Dedifferentiated amniotic fluid mesenchymal stem cell (primary cell): ENCODE measurements around the gene TMEM45B.
A peak's percentile ranks its signal among the peaks of the same experiment; 100 is the strongest.
"Not testable (repeated sequence)": the region's sequence is repeated elsewhere in the genome, so short reads cannot be mapped to it uniquely, and the experiment has no call there.

Experiments
- DNase-seq: peaks from one replicate; pipeline ENCODE4 v3.0.0-alpha.2; 2016; ENCODE audit errors: extremely low spot score

TMEM45B gene

DNA sequence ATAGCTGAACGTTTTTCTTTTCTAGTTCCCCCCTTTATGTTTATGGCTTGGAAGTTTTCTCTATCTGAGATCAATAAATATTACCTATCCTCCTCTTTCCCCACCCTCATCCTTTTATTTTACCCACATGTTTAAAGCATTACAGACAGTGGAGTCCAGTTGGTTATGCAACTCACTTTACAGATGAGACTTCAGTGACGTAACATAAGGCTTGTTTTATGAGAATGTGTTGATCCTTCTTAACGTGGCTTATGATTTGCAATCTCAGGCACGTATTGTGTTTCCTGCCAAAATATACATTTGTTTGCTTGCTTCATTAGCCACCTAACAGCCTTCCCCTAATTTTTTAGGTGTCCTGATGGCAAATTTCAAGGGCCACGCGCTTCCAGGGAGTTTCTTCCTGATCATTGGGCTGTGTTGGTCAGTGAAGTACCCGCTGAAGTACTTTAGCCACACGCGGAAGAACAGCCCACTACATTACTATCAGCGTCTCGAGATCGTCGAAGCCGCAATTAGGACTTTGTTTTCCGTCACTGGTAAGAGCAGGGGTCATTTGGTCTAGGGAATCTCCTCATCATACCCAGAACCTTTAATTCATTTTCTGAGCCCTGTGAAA lies 36.6 kb downstream of the TMEM45B start:
- no peak for DNase-seq

DNA sequence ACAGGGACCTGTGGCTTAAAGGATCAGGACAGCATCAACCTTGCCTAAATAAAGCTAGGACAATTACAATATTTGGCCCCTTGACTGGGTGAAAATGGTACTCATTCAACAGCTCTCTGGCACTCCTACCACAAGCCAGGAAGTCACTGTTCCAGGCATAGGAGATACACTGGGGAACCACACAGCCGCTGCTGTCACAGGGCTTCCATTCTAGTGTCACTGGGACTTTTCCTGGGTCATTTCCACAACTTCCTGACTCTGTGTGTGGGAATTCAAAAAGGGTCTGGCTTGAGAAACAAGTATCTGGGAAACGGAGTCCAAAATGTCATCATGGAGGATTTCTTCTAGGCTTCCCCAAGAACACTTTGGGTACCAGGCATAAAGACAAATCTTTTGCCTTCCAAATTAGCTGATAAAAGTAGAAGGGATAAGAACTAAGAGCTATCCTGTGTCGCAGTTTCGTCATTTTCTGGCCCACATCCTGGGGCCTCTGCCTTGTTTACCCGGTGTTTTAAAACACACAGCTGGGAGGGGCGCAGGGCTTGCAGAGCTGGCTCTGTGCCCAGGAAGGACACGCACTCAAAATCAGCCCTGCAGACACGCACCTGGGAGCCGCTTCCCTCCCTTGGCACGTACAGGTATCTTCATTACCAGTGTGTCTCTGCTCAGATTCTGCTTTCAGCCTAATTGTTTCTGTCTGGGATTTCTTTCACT lies 38.0 kb downstream of the TMEM45B start:
- DNase-seq = no peak

DNA sequence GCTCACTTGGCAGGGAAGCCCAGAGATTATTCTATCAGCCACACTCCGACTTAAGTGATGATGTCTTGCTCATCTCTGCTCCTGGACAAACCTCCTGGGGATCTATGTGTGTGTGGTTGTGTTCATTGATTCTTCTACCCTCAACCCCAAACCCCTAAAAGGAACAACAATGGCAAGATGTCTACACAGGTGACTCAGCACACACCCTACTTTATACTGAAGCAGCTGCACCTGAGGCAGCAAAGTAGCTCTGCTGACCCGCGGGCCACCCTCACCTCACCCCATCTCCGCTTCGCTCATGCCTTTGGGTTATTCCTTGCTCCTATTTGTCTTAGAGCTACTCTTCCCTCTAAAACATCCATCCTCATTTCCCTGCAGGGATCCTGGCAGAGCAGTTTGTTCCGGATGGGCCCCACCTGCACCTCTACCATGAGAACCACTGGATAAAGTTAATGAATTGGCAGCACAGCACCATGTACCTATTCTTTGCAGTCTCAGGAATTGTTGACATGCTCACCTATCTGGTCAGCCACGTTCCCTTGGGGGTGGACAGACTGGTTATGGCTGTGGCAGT lies 38.7 kb downstream of the TMEM45B start:
- no peak for DNase-seq

DNA sequence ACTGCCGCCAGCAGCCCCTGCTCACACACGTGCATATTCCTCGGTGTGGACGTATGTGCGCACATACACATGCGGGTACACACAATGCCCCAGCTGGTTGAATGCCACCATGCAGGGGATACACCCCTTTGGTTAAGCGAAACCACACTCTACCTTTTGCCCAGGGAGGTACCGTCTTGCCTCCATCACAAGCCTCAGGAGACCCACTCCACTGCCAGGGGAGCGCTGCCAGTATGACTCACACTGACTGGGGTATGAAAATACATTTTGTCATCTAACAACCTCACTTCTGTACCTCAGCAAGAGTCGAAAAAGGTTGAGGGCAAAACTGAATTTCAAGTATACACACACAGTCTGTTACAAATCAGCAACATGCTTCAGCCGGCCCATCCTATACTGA lies 39.4 kb downstream of the TMEM45B start:
- DNase-seq = no peak

DNA sequence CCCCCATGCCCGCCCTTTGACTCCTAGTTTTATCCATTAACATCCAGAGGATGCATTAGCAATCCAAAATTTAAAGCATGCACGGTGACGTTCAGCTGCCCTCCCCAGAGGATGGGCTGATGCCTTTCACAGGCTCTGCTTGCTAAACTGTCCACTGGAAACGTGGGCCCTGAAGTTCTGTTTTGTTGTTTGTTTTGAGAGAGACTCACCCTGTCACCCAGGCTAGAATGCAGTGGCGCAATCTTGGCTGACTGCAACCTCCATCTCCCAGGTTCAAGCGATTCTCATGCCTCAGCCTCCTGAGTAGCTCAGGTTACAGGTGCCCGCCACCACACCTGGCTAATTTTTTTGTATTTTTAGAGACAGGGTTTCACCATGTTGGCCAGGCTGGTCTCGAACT lies 40.4 kb downstream of the TMEM45B start:
- no peak for DNase-seq

DNA sequence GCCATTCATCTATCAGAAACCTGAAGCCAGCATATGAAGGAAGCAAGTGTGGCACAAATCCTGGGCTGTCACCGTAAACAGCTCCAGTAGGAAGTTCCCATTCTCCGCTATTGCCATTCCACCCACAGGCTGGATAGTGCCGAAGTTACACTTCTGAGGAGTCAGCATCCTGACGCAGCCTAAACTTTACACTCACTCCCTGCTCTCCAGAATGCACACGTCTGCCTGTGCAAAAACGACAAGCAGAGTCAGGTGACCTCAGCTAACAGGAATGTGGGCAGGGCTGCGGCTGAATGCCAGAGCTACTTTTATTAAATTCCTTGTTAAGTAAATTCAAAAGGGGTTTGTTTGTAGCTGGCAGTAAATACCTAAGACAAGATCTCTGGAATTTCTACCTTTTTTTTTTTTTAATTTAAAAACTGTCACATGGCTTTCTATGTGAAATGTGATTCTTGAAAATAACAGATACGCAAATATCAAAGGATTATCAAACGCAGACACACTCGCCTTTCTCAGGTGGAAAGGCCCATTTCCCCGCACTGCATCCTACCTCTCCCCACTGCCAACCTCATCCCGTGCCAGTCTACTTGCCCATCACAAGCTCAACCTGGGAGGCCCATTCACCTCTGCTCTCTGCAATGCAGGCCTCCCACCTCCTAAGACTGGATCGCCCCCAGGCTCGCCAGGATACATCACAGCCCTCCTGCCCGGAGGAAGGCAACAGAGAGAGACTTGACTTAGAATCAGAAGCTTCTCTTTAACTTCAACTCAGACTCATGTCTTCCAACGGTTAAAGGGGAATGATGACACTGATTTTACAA lies 46.3 kb downstream of the TMEM45B start:
- peak; percentile 88 for DNase-seq

DNA sequence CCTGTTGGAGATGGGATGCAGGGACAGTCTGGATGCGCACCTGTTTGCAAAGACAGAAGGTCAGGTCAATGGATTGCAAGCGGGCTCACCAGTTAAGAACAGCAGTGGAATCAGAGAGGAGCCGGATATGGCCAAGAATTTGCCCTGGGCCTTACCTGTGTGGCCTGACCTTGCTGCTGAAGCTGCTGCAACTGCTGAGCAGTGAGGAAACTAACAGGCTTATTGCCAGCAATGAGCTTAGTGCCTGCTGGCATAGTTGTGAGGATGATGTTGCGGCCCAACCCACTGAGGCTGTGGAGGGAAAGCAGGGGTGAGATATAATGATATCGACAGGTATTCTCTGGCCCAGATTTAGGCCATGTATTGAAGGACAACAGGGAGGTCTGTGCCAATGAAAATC lies 49.2 kb downstream of the TMEM45B start:
- no peak for DNase-seq

DNA sequence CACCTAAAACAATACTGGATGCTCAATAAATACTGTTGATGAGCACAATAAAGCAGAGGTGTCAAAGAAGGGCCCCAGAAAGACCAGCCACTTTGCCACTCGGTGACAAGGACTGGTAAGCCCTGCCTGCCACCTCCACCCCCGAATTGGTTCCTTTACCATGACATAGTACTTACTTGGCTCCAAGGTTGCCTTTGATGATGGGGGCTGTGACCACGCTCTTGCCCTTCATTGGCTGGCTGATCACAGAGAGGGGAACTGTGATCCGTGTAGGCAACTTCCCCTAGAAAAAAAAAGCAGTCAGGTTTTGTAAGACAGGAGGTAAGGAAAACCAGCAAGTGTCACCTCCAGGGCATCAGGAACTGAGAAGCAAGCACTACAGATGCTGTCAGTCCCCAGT lies 50.1 kb downstream of the TMEM45B start:
- DNase-seq = no peak

DNA sequence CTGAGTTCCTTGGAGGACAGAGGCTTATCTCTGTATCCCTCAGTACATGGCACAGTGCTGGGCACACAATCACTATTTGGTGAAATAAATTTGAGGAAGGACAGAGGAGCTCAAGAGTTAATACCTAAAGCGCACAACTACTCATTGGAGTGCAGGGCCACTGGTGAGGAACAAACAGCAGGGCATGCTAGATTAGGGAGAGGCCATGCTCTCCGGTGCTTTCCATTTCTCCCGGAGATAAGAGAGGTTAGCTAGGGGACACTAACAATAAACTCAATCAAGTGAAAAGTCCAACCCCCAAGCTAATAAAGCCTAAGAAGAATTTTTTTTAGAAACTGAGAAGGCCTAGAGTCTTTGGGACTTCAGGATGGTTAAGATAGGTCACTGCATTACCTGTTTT lies 50.7 kb downstream of the TMEM45B start:
- no peak for DNase-seq

DNA sequence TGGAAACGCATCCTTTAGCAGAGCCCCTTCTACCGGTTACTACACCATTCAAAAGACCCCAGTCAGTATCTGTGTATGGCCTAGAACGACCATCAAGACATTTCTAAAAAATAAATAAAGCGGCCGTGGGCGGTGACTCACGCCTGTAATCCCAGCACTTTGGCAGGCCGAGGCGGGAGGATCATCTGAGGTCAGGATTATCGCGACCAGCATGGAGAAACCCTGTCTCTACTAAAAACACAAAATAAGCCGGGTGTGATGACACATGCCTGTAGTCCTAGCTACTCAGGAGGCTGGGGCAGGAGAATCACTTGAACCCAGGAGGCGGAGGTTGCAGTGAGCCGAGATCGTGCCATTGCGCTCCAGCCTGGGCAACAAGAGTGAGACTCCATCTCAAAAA lies 53.0 kb downstream of the TMEM45B start:
- DNase-seq = not testable (repeated sequence)

DNA sequence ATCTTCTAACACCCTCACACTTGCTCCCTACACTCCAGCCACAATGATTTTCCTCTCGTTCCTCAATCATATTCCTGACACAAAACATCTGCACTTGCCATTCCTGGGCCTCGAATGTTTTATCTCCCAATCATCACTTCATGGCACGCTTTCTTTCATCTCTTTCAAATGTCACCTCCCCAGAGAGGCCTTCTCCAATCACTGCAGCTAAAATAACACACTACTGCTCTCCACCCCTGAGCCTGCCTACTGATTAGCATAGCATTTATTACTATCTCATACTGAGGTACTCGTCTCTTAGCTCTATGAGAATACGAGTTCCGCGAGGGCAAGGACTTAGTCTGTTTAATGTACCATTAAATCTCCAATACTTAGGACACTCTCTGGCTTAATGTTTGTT lies 56.3 kb downstream of the TMEM45B start:
- no peak for DNase-seq

DNA sequence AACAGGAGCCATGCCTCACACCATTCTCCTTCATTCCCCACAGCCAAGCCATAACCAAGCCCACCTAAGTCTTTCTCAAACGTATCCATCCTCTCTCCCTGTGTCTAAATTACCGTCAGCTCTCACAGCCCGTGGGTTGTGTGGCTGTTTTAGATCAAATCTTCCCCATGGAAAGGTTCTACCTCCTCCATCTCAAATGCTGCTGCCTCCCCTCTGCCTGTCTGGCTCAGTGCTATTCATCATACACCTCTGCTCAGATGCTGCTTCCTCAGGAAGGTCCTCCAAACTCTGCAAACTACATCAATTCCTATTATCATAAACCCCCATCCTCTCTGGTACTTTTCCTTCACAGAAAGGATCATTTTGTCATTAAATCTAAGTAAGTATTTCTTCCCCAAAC lies 64.7 kb downstream of the TMEM45B start:
- DNase-seq = no peak

DNA sequence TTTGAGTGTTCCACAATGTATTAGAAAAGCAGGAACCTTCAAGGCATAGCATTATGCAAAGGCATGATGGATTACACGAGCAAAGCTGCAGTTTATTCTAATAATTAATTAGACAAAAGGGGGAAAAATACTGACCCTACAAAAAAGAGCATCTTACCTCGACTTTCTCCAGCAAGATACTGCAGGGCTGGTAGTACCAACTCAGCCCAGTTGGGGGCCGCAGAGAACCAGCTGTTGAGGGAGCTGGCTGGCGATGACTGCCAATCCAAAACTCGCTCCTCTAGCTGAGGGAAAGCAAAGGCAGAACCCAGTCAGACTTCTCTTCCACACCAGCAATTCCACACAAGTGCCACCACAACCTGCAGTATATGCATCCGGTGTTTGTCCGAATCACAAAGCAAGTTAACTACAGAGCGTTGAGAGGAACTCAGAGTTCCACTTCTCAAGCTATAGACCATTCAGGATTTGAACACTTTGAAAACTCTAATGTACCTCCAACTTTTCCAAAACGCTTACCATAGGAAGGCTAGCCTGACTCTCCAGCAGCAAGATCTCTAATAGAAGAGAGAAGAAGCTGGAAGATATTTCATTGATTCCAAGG lies 66.0 kb downstream of the TMEM45B start:
- no peak for DNase-seq

DNA sequence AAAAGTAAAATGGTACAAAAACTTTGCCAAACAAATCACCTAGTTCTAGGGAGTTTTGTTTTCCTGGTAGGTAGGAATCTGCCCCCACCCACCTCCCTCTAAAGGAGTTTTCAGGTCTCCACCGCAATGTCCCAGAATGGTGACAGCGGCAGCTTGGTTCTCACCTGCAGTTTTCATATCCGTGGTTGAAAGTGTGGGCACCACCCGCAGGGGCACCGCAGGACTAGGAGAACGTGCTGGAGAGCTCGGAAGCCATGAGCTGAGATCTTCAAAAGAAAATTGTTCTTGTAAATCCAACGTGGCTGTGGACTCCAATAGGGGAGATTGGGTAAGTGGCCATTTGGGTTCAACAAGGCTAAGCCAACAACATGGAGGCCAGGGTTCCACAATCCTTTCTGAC lies 68.9 kb downstream of the TMEM45B start:
- DNase-seq = no peak

DNA sequence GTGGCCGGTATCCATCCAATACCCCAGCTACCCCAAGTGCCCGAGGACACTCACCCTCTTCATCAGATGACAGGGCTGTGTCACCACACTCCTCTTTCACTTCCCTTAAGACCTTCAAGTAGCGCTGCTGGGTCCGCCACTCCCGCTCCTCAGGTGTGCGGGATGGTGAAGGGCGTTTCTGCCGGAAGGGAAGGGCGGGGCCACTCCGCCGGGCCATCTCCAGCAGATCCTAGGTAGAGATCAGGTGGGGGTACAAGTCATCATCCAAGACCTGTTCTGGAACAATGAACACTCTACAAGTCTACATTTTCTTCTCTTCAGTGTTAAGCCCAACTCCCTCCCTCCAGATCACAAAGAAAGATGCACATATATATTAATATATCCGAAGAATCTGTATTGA lies 69.7 kb downstream of the TMEM45B start:
- DNase-seq = no peak

DNA sequence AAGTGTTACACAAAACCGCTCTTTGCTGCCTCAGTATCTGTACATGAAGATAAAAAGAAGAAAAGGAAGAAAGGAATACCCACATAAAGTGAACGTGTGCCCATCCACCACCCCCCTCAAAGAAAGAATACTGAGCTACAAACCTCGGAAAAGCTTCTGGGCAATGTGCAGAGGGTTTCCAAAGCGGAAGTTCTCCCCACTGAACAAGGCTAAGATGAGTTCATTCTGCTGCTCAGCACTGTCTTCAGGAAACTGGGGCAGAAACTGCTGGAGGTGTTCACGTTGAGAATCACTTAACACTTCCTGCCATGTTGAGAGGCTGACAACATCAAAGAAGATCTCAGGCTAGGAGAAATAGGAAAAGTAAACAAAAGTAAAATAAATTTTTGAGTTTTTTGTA lies 72.8 kb downstream of the TMEM45B start:
- no peak for DNase-seq

DNA sequence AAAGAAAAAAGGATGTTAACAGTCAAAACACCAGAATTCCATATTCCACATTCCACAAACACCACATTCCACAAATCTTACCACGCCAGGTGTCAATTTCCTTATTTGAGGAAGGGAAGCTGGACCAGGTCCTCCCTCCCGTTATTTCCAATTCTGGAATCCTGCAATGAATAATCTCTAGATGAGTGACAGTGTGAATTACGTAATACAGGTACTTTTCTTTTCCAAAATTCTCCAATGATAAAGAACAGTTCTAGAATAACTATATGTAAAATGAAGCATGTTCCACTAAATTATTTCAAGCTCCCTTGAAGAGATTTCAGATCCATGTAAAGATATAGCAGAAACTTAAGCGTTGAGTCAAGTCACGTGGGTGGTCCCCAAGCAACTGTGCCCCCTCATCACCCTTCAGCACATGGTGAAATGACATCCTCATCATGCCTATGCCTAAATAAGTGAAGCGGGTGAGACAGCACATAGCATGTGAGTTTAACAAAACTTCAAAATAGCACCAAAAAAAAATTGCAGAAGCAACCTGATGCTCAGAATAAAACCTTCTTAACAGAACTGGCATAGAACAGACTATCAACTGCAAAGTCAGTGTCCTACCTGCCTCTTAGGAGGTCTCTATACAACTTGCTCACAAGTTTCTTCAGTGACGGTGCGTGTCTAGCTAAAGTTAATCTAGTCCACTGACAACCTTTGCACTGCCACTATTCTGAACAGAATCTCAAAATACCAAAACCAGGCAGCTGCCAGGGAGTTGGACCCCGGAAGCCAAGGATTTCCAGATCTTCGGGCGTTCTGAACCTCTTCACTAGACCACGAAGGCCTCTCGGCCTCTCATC lies 78.9 kb downstream of the TMEM45B start:
- DNase-seq = no peak

DNA sequence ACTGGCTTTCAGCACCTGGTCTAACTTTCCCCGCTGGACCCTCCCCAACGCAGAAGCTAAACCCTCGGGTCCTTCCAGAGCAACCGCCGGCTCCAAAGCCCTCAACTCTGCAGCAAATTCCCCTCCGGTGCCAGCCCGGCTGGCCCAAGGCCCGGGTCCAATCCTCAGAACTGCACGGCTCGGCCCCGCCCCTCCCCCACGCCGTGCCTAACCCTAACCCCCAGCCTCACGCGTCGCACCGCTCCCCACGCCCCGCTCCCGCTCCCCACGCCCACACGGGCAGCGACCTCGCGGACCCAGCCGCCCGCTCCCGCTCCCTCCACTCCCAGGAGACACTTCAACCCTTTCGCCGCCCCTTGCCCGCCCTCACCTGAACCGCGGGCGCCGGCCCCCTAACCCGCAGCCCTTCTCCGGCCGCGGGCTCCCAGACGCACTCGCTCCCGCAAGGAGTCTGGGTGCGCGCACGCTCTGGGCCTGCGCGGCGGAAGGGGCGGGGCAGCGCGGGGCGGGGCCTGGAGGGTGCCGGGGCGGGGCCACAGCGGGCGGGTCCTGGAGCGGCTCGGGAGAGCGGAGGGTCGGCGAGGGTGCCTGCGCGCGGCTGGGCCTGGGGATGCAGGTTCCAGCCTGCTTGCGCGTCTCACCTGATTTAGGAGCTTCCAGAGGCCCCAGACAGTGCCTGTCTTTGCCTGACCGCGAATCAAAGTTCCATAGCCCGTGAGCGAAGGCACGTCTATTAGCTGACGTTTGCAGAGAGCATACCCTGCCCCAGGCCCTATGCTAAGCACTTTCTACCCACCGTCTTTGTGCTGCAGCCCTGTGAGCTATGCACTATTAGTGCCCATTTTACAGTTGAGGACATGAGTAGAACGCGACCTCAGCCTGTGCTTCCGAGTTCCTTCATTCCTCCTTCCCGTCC lies 79.7 kb downstream of the TMEM45B start, which contains the start of gene NFRKB:
NFRKB (minus strand) TSS at position 453 of the 916 bp plus-strand sequence. CDS start 2,729 bp downstream, outside the sequence.
- DNase-seq = peak; percentile 51

DNA sequence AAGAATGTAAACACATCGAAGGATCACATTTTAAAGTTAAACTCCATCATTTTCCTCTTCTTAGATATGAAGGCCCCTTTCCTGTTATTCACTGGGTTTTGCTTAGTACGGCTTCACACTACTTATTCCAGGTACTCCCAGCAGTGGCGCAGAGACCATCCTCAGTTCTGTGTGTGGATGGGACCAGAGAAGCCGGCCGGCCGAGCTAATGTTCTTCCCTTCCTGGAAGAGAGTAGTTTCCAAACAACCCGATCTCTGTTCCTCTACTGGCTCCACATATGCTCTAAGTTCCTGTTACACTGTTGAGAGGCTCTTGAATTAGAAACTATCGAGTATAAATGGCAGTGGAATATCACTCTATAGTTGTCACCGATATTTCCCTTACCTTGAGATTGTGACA lies 80.4 kb downstream of the TMEM45B start:
- no peak for DNase-seq

DNA sequence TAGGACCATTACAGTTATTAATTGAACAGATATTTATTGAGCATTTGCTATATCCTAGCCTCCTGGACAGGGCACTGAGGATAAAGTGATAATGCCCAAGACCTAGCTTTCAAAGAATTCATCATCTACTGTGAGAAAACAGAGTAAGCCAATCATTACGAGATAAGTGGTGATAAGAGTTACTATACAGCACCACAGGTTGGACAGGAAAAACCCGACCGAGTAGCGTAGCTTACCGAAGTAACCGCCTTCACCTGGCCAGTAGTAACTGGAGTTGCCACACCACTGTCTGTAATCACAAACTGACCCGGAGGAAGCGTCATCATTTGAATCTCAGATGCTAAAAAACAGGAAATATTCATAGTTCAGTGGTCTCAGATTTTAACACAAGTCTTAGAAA lies 89.8 kb downstream of the TMEM45B start:
- DNase-seq = no peak
